H1 (cell line): ENCODE measurements around the gene TSKS. TPM values are rescaled to one million over a fixed set of nuclear protein-coding genes. Genes with fewer than 3 reads are reported as not detected.
"Not testable (repeated sequence)": the region's sequence is repeated elsewhere in the genome, so short reads cannot be mapped to it uniquely, and the experiment has no call there.

Experiments used
- CTCF ChIA-PET: fragments of 300-600 bp; sonication (Branson Sonifier 250); formaldehyde crosslinking; loops from one replicate; lab custom pipeline; 2021; ENCODE audit not compliant: partially characterized antibody; lab: Charles Lee
- POLR2A ChIA-PET: fragments of 300-600 bp; sonication (Branson Sonifier 250); formaldehyde crosslinking; loops from one replicate; lab custom pipeline; 2021; ENCODE audit warnings: inconsistent platforms; ENCODE audit not compliant: partially characterized antibody; lab: Charles Lee
- DNase-seq, 2 experiments: peaks; one replicate each; pipeline versions ENCODE4 v3.0.0 to v3.0.0-alpha.2; 2010 to 2022; ENCODE audit warnings: low spot score in 2 of 2, low read depth in 1 of 2, mixed read lengths in 1 of 2
- FAIRE-seq: peaks from 2 replicates; lab custom pipeline; 2011; peaks lifted over from hg19 to GRCh38; lab: Jason Lieb, UNC
- H2AFZ ChIP-seq: 2 replicates; pipeline ENCODE4 v1.8.1; 2012; ENCODE audit warnings: low read length, inconsistent platforms
- H2AK5ac ChIP-seq: 2 replicates; pipeline ENCODE4 v1.6.1; 2013; ENCODE audit warnings: low read depth, low read length
- H2BK120ac ChIP-seq: replicated peaks from 2 replicates; pipeline ENCODE3; 2013; ENCODE audit warnings: low read depth, low read length, inconsistent platforms
- H2BK12ac ChIP-seq: 2 replicates; pipeline ENCODE4 v1.6.1; 2013; ENCODE audit warnings: low read depth, low read length
- H2BK15ac ChIP-seq: 2 replicates; pipeline ENCODE4 v1.6.1; 2013; ENCODE audit warnings: low read length
- H2BK20ac ChIP-seq: 2 replicates; pipeline ENCODE4 v1.6.1; 2013; ENCODE audit warnings: low read length
- H2BK5ac ChIP-seq: 2 replicates; pipeline ENCODE4 v1.6.1; 2013; ENCODE audit warnings: low read depth, low read length
- H3K14ac ChIP-seq: 2 replicates; pipeline ENCODE4 v1.6.1; 2013; ENCODE audit warnings: inconsistent platforms; ENCODE audit not compliant: insufficient read length
- H3K18ac ChIP-seq: 2 replicates; pipeline ENCODE4 v1.6.1; 2013; ENCODE audit warnings: low read length; ENCODE audit errors: extremely low read depth
- H3K23ac ChIP-seq: 2 replicates; pipeline ENCODE4 v1.6.1; 2013; ENCODE audit warnings: inconsistent platforms; ENCODE audit not compliant: insufficient read length
- H3K23me2 ChIP-seq: 2 replicates; pipeline ENCODE4 v1.6.1; 2013; ENCODE audit warnings: low read depth, low read length
- H3K27ac ChIP-seq: 2 replicates; pipeline ENCODE4 v1.6.1; 2011; ENCODE audit warnings: low read depth, low read length, inconsistent platforms
- H3K27me3 ChIP-seq, 4 experiments: replicated peaks in 1 of 4; 1 replicate in 1 of 4; 2 replicates in 3 of 4; pipeline versions ENCODE4 v1.6.1 to v1.8.1; 2011 to 2013; ENCODE audit warnings: low read length in 3 of 4, mild to moderate bottlenecking in 3 of 4, inconsistent platforms in 2 of 4, mixed read lengths in 2 of 4, moderate library complexity in 1 of 4; ENCODE audit not compliant: control insufficient read depth in 3 of 4, insufficient read depth in 3 of 4; ENCODE audit errors: extremely low read depth in 1 of 4
- H3K36me3 ChIP-seq, 4 experiments: 2 replicates each; pipeline versions ENCODE4 v1.6.1 to v1.8.1; 2011 to 2013; ENCODE audit warnings: mild to moderate bottlenecking in 4 of 4, low read length in 3 of 4, moderate library complexity in 2 of 4, control low read depth in 1 of 4, inconsistent platforms in 1 of 4; ENCODE audit not compliant: insufficient read depth in 4 of 4, control insufficient read depth in 2 of 4
- H3K4ac ChIP-seq: replicated peaks from 2 replicates; pipeline ENCODE3; 2013; ENCODE audit warnings: low read length, low read depth, mixed read lengths, inconsistent platforms; ENCODE audit not compliant: insufficient read length
- H3K4me1 ChIP-seq, 4 experiments: replicated peaks in 1 of 4; 1 replicate in 1 of 4; 2 replicates in 3 of 4; pipeline versions ENCODE4 v1.6.1 to v1.8.1; 2011 to 2013; ENCODE audit warnings: low read length in 3 of 4, inconsistent platforms in 2 of 4, mixed read lengths in 1 of 4; ENCODE audit not compliant: insufficient read depth in 4 of 4, control insufficient read depth in 3 of 4
- H3K4me2 ChIP-seq, 2 experiments: 2 replicates each; pipeline versions ENCODE4 v1.6.1 to v1.8.1; 2011 to 2013; ENCODE audit warnings: low read depth in 2 of 2, low read length in 2 of 2, control low read depth in 1 of 2, inconsistent platforms in 1 of 2, mild to moderate bottlenecking in 1 of 2; ENCODE audit not compliant: insufficient read depth in 1 of 2
- H3K4me3 ChIP-seq, 4 experiments: fragments of 200-600, 300-600 bp in 1 of 4; sonication (generic), shearing (Covaris generic), sonication (Bioruptor Twin) in 1 of 4; 2 replicates each; pipeline versions ENCODE4 v1.5.1 to v1.8.1; 2011 to 2016; ENCODE audit warnings: low read length in 4 of 4, low read depth in 3 of 4, control low read depth in 2 of 4, inconsistent platforms in 2 of 4, mild to moderate bottlenecking in 2 of 4, mixed read lengths in 1 of 4, moderate library complexity in 1 of 4; ENCODE audit not compliant: insufficient read depth in 2 of 4; ENCODE audit errors: extremely low read depth in 1 of 4
- H3K56ac ChIP-seq: replicated peaks from 2 replicates; pipeline ENCODE3; 2013; ENCODE audit warnings: low read depth, mild to moderate bottlenecking, mixed read lengths, low read length, inconsistent platforms; ENCODE audit not compliant: insufficient read length
- H3K79me1 ChIP-seq: 2 replicates; pipeline ENCODE4 v1.6.1; 2013; ENCODE audit warnings: low read depth, low read length, control low read depth
- H3K79me2 ChIP-seq, 2 experiments: 2 replicates each; pipeline versions ENCODE4 v1.6.1 to v1.8.1; 2012 to 2013; ENCODE audit warnings: low read length in 2 of 2, mild to moderate bottlenecking in 2 of 2, inconsistent platforms in 1 of 2; ENCODE audit not compliant: insufficient read depth in 2 of 2, control insufficient read depth in 1 of 2
- H3K9ac ChIP-seq, 4 experiments: replicated peaks in 1 of 4; 1 replicate in 1 of 4; 2 replicates in 3 of 4; pipeline versions ENCODE4 v1.6.1 to v1.8.1; 2011 to 2013; ENCODE audit warnings: low read depth in 3 of 4, low read length in 3 of 4, control low read depth in 2 of 4, mild to moderate bottlenecking in 2 of 4, moderate library complexity in 2 of 4, inconsistent platforms in 1 of 4; ENCODE audit errors: extremely low read depth in 1 of 4
- H3K9me3 ChIP-seq, 2 experiments: 2 replicates each; pipeline versions ENCODE4 v1.6.1 to v1.8.1; 2012 to 2013; ENCODE audit warnings: mild to moderate bottlenecking in 2 of 2, moderate library complexity in 2 of 2, control low read depth in 1 of 2, inconsistent platforms in 1 of 2, low read depth in 1 of 2, low read length in 1 of 2, mixed read lengths in 1 of 2; ENCODE audit not compliant: insufficient read depth in 2 of 2
- H4K20me1 ChIP-seq, 2 experiments: replicated peaks in 1 of 2; 2 replicates each; pipeline versions ENCODE3 to v1.8.1; 2011 to 2013; ENCODE audit warnings: inconsistent platforms in 2 of 2, low read length in 2 of 2, mild to moderate bottlenecking in 1 of 2; ENCODE audit not compliant: insufficient read depth in 2 of 2, control insufficient read depth in 1 of 2
- H4K5ac ChIP-seq: 2 replicates; pipeline ENCODE4 v1.6.1; 2013; ENCODE audit warnings: low read length, low read depth, mixed read lengths, inconsistent platforms; ENCODE audit not compliant: insufficient read length
- H4K8ac ChIP-seq: 2 replicates; pipeline ENCODE4 v1.8.0; 2013; ENCODE audit warnings: mild to moderate bottlenecking, moderate library complexity, low read length, inconsistent platforms; ENCODE audit not compliant: insufficient read depth; ENCODE audit errors: extremely low read depth
- H4K91ac ChIP-seq: replicated peaks from 2 replicates; pipeline ENCODE3; 2013; ENCODE audit warnings: low read length, mixed read lengths, inconsistent platforms; ENCODE audit not compliant: insufficient read length
- BACH1 ChIP-seq: IDR thresholded peaks from 2 replicates; pipeline ENCODE4 v1.6.1; 2012; ENCODE audit warnings: low read length, improper control_type of control experiment
- GTF2F1 ChIP-seq: IDR thresholded peaks from 2 replicates; pipeline ENCODE4 v1.6.1; 2012; ENCODE audit warnings: low read depth, low read length, improper control_type of control experiment, borderline replicate concordance
- RNF2 ChIP-seq: fragments of 200-900, 300-1000 bp; sonication (generic); IDR thresholded peaks from 2 replicates; pipeline ENCODE4 v1.7.1; 2016; ENCODE audit warnings: borderline replicate concordance, low read depth, mild to moderate bottlenecking, antibody characterized with exemption, low read length; ENCODE audit not compliant: poor library complexity, severe bottlenecking; ENCODE audit errors: missing control alignments
- SIX5 ChIP-seq: IDR thresholded peaks from 2 replicates; pipeline ENCODE4 v1.6.1; 2011; ENCODE audit warnings: mild to moderate bottlenecking, low read depth, low read length
- WGBS, 2 experiments: shearing (Covaris generic) in 1 of 2; methylation state at CpG; one replicate each; pipeline versions ENCODE4 v1.1.6 to v1.1.7; 2013 to 2015; ENCODE audit warnings: low lambda C conversion rate in 2 of 2, mixed read lengths in 2 of 2, inconsistent platforms in 1 of 2, low coverage in 1 of 2, missing lambda C conversion rate in 1 of 2; ENCODE audit not compliant: insufficient replicate concordance in 2 of 2, insufficient coverage in 1 of 2, insufficient read length in 1 of 2; ENCODE audit errors: extremely low coverage in 1 of 2, missing lambda C conversion rate in 1 of 2; 5-methylcytosine and 5-hydroxymethylcytosine counted together
- polyA plus RNA-seq, 7 experiments: library from polyadenylated mRNA; depleted of rRNA in 3 of 7; stranded (reverse) in 5 of 7; unstranded in 2 of 7; fragments of >200 nt in 5 of 7; fragments of 200-250 nt in 2 of 7; gene quantifications; 1 replicate in 5 of 7; 2 replicates in 1 of 7; 4 replicates in 1 of 7; pipeline versions ENCODE4 v1.2.1 to v1.2.3, GENCODE V29; 2011 to 2013; ENCODE audit warnings: missing spikeins in 2 of 7, mixed read lengths in 2 of 7
- total RNA-seq: library from RNA; stranded (reverse); fragmentation: NEBNext Ultra II Directional; extraction: Animal tissue kit (Norgen Biotek cat#: 25700); gene quantifications from 2 replicates; pipeline ENCODE4 v1.2.1, GENCODE V29; 2021

The TSKS gene
- total and polyA plus RNA-seq, 2 of the 8 experiments (the other 6 are each of a cell fraction or from before 2014, with no cell fraction given) = 0.21 TPM; not detected in 1

DNA sequence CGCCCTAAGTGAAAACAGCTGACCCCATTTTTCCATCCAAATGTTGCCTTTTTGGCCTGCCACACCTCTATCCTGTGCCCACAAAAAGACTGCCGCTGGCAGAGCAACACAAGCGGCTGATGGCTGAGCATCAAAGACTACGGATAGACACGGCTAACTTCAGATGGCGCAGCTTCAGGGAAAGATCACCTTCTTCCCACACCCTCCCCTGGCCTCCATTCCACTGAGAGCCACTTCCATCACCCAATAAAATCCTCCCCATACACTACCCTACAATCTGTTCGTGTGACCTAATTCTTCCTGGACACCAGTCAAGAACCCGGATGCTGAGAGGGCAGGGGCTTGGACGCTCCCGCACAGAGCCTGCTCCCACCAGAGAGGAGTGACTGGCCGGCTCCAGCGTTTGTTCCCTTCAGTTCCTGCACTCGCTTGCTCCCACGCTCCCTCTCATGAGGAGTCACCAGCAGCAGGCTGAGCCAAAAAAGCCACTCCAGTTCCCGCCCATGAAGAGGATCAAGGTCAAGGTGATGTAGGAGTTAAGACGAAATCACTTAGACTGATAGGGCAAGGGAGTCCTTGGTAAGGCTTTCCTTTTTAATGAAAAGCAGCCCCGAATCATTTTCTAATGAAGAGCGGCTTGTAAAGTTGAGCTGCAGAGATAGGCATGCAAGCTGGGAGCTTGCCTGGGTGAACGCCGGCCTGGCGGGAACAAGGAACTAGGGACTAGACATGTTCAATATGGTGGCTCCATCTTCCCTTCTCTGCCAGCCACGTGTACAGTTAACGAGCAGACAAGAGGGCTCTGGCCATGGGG is 35.7 kb downstream of the TSKS start (continued):
- TF ChIP-seq BACH1 (no peak), SIX5 (no peak), RNF2 (no peak), GTF2F1 (no peak)

DNA sequence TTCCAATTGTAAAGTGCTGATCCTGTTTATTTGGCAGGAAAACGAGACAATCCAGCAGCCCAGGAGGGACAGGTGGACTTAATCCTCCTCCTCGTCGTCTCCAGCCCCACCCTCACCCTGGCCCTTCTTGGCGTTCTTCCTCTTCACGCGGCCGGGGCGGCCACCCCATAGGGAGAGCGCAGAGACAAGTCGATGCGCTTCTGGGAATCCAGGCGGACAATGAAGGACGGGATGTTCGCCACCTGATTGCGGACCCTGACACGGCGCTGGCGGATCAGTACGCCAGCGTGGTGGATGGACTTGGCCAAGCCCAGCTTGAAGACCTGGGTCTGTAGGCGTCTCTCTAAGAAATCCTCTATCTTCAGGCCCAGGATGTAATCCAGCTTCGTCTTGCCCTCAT is 43.7 kb downstream of the TSKS start:
- H2BK12ac ChIP-seq, H2BK20ac ChIP-seq, H4K5ac ChIP-seq, H2AFZ ChIP-seq, H3K36me3 ChIP-seq, H3K27me3 ChIP-seq, H3K79me2 ChIP-seq, H3K4ac ChIP-seq, FAIRE-seq, H2AK5ac ChIP-seq, H3K14ac ChIP-seq, H3K4me2 ChIP-seq, H3K27ac ChIP-seq, H3K23me2 ChIP-seq, H4K20me1 ChIP-seq, H3K4me3 ChIP-seq, H2BK15ac ChIP-seq, H4K91ac ChIP-seq, H3K79me1 ChIP-seq, H3K9me3 ChIP-seq, H3K4me1 ChIP-seq, H3K56ac ChIP-seq, H2BK120ac ChIP-seq, DNase-seq, H3K18ac ChIP-seq, H3K23ac ChIP-seq, H3K9ac ChIP-seq, H2BK5ac ChIP-seq: not testable (repeated sequence)
- 94% methylated on average over 21 of the region's 22 CpGs; no CpG with 5 or more reads in 1 of the 2 experiments for WGBS, 2 experiments
- ChIA-PET CTCF (interaction anchor here (0.8 to 3.3 kb wide), 7 partner anchors 9 to 86 kb away, joined by 3 to 23 read pairs (median 4); partner anchors contain the start of gene TSKS), POLR2A (interaction anchor here (7.7 kb wide), 1 partner anchor 30 kb away, joined by 51 read pairs; the partner anchor contains the start of genes ADM5 and CPT1C)
- H4K8ac ChIP-seq = peak overlapping the region; percentile 25; the same call in 1 of the 2 replicates
